ENCODE measurements around the gene SMYD1.
A peak's percentile ranks its signal among the peaks of the same experiment; 100 is the strongest.

The SMYD1 gene

DNA sequence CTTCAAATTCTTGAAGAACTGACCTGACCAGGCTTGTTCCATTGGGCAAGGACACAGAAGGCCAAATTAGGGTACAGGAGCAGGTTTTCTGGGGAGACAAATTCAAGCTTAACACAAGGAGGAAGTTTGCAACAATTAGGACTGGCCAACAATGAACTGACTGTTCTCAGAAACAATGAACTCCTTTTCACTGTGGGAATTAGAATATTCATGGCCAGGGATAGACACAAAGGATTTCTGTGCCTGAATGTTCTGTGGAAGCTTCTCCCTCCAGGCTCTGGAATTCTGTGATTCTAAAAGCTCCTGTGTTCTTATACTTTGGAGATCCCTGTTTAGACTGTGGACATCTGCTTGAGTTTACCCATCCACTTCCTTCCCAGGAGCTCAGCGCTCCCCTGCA is 15.2 kb downstream of the SMYD1 start:
- no peak overlapping the region for H3K4me3 ChIP-seq (ENCODE audit: low read depth, low read length)
- DNase-seq (ENCODE audit: low read depth), result no peak

DNA sequence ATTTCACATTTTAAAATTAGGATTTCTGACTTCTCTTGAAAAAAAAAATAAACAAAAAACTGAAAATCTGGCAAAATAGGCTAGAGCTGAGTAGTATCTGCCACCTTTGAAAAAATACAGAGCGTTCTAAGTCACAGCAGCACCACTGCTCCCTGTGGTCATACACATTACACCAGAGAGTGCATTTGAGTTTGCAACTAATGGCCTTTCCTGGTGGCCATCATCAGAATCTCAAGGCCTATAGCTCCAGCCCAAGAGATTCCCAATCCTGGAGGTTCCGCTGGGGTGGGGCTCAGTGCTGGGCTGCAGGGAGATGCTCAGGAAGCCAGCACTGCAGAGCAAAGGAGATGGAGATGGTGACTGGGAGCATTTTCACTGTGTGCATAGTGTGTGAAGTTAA is 17.5 kb downstream of the SMYD1 start:
- H3K4me3 ChIP-seq (ENCODE audit: low read depth, low read length), result no peak overlapping the region
- DNase-seq (ENCODE audit: low read depth), result no peak

DNA sequence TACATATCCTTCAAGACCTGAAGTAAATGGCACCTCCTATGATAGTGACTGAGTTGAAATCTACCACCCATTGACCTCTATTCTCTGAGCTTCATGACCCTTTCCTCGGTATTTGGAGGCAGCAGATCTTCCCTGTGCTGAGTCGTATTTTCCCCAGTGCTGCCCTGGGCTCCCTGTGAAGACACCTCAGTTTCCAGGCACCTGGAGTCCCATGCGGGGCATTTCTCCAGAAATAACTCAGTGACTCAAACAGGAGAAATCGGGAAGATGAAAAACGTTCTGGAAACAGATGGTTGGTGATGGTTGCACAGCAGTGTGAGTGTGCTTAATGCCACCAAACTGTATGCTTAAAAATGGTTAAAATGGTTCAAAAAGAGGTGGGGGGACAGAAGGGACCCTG is 18.0 kb downstream of the SMYD1 start:
- H3K4me3 ChIP-seq (ENCODE audit: low read depth, low read length), result no peak overlapping the region
- DNase-seq (ENCODE audit: low read depth), result no peak

DNA sequence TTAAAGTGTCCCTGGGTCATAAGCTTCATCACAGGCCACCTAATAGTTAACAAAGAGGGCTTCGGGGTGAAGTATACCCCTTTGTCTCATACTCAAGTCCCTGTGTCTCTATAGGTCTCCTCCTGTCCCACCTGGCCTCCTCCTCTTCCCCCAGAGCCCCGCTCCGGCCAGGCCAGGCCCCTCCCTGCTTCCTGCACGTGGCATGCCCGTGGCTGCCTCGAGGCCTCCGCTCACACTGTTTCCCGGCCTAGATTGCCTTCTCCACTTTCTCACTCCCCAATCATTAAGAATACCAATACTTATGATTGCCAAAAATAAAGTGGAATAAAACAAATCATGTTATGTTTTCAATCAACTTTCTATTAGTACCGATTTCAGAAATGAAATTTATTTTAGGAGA is 18.8 kb downstream of the SMYD1 start:
- H3K4me3 ChIP-seq (ENCODE audit: low read depth, low read length), result no peak overlapping the region

DNA sequence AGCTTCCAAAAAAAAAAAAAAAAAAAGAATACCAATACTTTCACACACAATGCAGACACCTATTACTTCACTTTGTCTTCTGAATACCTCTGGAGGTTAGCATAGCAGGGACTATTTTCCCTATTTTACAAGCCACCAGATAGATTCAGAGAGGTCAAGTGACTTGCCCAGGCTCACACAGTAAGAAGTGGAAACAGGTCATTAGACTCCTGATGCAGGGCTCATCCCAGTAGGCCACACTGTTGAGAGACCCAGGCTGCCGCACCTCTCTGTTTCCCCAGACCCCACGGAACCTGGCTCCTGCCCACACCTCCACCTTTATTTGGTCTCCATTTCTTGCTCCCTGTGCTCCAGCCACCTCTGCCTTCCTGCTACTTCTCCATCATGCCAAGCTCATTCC is 19.4 kb downstream of the SMYD1 start:
- DNase-seq (ENCODE audit: low read depth), result no peak
- no peak overlapping the region for H3K4me3 ChIP-seq (ENCODE audit: low read depth, low read length)

More for the DNA sequence above, 18.8 kb downstream of the SMYD1 start:
- DNase-seq (ENCODE audit: low read depth), result no peak

DNA sequence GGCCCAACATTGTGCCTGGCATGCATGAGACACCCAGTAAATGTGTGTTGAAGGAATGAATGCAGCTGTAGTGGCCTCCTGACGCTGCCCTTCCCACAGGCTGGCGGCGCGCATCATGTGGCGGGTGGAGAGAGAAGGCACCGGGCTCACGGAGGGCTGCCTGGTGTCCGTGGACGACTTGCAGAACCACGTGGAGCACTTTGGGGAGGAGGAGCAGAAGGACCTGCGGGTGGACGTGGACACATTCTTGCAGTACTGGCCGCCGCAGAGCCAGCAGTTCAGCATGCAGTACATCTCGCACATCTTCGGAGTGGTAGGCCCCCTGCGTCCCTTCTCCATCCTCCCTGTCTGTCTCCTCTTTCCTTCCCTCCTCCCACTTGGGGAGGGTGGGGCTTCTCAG is 20.1 kb downstream of the SMYD1 start:
- DNase-seq (ENCODE audit: low read depth), result no peak
- no peak overlapping the region for H3K4me3 ChIP-seq (ENCODE audit: low read depth, low read length)

DNA sequence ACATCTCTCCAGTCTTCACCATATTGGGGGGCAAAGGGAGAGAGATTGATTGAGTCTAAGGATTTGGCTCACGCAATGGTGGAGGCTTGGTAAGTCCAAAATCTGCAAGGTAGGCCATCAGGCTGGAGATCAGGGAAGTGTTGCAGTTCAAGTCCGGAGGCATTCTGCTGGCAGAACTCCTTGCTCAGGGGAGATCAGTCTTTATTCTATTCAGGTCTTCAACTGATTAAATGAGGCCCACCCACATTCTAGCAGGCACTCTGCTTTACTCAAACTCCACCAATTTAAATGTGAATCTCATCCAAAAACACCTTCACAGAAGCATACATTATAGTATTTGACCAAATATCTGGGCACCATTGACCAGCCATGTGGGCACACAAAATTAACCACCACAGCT is 21.4 kb downstream of the SMYD1 start:
- no peak for DNase-seq (ENCODE audit: low read depth)
- no peak overlapping the region for H3K4me3 ChIP-seq (ENCODE audit: low read depth, low read length)

DNA sequence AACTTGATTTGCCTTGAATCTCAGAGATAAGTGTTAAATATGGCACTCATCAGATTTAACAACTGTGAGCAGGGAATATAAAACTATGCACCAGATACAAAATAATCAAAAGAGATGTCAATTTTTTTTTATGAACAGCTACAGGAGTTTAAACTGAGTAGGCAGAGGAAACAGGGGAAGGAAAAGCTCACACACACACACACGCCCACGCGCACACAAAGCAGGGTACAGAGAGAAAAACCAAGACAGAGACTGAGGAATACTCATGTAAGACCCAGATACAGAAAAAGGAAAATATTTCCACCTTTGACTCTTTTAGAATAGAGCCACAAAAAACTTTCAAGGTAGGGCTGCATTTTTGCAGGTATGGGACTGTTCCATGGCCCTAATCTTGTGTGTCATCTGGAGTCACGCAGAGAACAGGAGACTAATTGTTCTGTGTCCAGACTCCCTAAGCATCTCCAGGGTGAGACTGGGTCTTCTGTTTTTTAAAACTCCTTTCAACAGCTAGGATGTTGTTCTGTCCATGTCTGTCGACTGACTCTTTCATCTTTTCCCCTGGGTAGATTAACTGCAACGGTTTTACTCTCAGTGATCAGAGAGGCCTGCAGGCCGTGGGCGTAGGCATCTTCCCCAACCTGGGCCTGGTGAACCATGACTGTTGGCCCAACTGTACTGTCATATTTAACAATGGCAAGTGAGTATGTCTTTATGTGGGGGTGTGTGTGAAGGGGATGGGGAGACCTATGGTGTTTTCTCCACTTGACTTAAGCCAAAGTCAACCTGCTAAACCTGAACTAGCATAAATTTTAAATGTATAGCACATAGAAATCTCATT is 23.0 kb downstream of the SMYD1 start:
- no peak overlapping the region for H3K4me3 ChIP-seq (ENCODE audit: low read depth, low read length)
- no peak for DNase-seq (ENCODE audit: low read depth)

DNA sequence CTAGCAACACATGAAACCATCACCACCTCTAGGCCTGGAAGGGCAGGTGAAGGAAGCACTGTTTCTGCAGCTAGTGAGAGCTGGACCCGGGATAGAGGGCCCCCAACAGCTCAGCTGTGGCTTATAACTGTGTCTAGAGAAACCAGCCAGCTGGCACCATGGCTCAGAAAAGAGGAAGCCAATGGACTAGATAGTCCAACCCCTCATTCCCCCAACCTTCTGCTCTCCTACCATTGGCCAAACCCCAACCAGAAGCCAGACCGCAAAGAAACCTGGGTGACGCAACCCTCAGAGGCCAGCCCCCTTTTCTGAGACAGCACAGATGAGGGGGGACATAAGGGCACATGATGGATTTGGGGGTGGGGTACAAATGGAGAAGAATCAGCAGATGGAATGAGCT is 24.3 kb downstream of the SMYD1 start:
- no peak for DNase-seq (ENCODE audit: low read depth)

DNA sequence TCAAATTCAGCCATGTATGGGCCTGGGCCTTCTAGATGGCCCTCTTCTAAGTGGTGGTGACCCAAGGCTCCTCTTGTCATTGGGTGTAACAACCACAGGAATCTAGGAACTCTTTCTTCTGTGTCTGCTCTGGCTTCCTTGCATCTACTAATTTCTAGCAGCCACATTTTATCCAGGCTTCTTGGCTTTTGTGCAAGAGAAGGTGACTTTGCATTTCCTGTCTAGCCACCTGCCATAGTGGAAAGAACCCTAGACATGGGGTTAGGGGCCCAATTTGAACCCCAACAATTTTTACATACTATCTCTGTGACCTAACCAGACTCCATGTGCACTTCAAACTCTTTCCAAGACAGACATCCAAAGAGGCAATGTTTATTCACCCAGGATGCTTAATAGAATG is 25.1 kb downstream of the SMYD1 start:
- H3K4me3 ChIP-seq (ENCODE audit: low read depth, low read length), result no peak overlapping the region
- DNase-seq (ENCODE audit: low read depth), result no peak

More for the DNA sequence above, 24.3 kb downstream of the SMYD1 start:
- no peak overlapping the region for H3K4me3 ChIP-seq (ENCODE audit: low read depth, low read length)

DNA sequence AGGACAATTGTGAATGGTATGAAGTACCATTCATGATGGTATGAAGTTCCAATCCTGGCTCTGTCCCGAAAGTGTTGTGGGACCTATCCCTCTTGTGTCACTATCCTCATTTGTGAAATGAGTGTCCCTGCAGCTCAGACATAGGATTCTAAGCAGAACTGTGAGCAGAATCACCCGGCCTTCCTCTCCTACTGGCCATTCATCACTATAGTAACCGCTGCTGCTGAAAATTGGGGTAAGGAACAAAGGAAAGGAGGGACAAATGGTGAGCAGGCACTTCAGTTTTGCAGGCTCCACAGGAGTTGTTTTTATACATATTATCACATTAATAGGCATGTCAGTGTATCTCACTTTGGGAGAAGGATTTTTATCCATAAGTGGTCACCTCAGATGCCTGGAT is 27.4 kb downstream of the SMYD1 start:
- no peak for DNase-seq (ENCODE audit: low read depth)

DNA sequence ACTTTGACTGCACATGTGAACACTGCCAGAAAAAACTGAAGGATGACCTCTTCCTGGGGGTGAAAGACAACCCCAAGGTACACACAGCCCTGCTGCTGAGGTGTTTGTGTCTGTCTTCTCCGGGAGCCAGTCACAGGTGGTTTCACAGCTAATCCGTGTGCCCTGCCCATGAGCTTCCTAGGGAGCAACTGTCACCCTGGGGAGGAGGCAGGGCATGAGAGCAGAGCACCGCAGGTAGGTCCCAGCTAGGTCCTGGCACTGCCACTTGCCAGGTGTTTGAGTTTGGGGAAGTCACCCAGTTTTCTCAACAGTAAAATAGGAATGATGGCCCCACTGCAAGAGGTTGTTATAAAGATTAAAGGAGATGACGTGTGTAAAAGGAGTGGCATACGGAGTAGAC is 29.1 kb downstream of the SMYD1 start:
- no peak for DNase-seq (ENCODE audit: low read depth)
- no peak overlapping the region for H3K4me3 ChIP-seq (ENCODE audit: low read depth, low read length)

More for the DNA sequence above, 27.4 kb downstream of the SMYD1 start:
- H3K4me3 ChIP-seq (ENCODE audit: low read depth, low read length), result no peak overlapping the region

DNA sequence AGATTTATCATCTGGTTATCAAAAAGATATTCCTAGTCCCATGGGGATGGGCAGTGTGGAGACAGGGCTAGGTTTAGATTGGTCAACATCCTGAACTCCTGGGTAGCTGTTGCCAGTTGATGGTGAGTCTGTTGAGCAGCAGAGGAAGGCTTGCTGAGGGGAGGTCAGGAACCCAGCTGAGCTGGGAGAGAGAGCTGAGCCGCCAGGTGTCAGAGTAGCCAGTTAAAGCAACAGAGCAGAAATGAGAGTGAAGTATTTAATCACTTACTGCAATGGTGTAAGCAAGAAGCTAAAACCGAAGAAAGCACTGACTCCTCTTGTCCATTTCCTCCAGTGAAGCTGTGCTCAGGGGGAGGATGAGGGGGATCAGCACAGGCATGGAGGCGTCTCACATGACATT is 29.6 kb downstream of the SMYD1 start:
- DNase-seq (ENCODE audit: low read depth), result no peak
- H3K4me3 ChIP-seq (ENCODE audit: low read depth, low read length), result no peak overlapping the region

DNA sequence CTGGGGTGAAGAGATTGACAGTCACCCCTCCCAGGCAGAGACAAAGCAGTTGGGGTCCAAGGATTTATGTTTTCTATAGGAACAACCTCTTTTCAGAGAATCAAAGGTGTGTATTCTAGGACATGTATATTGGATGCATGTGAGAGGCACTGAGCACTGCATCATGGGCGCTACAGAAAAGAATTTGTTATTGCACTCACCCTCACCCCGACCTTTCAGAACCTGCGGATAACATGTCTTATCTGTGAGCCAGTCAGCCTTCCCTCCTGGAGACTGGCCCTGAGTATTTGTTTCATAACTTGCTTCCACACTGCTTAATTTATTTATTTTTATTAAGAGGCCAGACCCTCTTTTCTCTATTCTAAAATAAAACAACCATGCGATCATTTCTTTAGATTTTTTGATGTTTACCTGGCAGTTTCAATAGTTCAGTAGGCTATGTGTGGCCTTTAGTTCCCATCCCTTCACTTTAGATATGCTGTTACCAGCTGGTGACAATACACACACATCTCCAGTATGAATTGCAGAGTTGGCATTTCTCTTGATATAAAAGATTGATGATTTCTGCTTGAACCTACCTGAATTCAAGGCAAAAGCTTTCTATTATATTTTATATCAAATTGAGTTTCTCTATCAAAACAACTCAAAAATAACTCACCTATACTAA is 30.4 kb downstream of the SMYD1 start:
- DNase-seq (ENCODE audit: low read depth), result no peak
- no peak overlapping the region for H3K4me3 ChIP-seq (ENCODE audit: low read depth, low read length)

DNA sequence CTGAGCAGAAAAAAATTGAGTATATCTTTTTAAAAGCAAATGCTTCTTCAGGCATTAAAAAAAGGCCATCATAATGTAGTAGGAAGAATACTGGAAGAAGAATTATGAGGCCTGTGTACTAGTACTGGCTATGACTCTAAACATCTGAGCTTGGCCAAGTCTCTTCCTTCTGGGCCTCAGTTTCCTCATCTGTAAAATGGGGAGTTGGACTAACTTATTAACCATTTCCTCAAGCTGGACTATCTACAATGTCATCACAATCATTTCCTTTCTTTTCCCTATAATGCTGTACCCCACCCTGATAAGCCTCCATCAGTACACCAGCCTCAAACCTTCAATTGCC is 30.9 kb downstream of the SMYD1 start:
- DNase-seq (ENCODE audit: low read depth), result no peak

DNA sequence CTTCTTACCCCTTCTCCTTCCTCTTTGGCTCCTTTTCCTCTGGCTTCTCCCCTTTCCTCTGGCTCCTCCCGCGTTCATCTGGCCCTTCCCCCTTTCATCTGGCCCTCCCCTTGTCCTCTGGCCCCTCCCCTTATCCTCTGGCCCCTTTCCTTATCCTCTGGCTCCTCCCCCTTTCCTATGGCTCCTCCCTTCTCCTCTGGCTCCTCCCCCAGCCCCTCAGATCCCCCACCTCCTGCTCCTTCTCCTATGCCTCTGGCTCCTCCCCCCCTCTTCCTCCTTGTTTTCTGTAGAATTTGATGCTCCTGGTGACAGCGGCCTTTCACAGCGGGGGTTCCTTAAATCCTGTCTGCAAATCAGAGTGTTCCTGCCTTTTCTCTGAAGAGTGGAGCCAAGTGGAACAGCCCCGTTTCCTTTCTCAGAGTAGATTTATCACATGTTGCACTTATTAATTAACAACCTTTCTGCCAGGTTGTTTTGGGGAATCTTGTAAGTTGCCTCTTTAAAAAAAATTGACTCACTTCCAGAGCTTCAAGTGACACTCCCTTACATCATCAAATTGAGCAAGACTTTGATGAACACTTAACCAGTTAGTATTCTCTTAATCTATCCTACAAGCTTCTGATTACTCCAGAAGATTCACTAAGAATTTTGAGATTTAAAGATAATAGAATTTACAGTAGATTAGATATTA is 32.3 kb downstream of the SMYD1 start:
- H3K4me3 ChIP-seq (ENCODE audit: low read depth, low read length), result no peak overlapping the region
- peak; percentile 4 for DNase-seq (ENCODE audit: low read depth)

More for the DNA sequence above, 30.9 kb downstream of the SMYD1 start:
- no peak overlapping the region for H3K4me3 ChIP-seq (ENCODE audit: low read depth, low read length)

DNA sequence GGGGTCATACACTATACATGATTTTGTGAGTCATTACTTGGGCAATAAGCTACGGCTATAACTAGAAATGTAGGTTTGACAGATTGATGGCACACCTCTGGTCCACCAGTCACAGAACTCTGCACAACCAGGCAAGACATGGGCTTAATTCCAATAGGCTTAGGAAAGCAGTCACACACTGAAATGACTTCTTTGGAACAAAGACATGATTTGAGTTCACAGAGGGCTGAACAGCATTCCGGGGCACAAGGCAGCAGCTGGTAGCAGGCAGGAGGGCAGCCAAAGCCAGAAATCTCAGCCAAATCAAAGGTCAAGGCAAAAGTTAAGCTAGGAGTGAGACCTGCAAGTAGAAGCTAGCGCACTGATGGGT is 32.8 kb downstream of the SMYD1 start:
- peak; percentile 1 for DNase-seq (ENCODE audit: low read depth)
- H3K4me3 ChIP-seq (ENCODE audit: low read depth, low read length), result no peak overlapping the region

DNA sequence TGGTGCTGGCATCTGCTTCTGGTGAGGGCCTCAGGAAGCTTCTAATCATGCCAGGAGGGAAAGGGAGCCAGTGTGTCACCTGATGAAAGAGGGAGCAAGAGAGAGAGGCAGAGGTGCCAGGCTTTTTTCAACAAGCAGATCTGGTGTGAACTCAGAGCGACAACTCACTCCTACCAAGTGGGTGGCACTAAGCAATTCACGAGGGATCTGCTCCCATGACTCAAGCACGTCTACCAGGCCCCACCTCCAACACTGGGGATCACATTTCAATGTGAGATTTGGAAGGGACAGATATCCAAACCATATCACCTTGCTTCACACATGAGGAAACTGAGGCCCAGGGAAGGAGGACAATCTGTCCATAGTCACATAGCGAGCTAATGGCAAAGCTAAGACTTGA is 41.2 kb downstream of the SMYD1 start:
- H3K4me3 ChIP-seq (ENCODE audit: low read depth, low read length), result no peak overlapping the region
- no peak for DNase-seq (ENCODE audit: low read depth)

DNA sequence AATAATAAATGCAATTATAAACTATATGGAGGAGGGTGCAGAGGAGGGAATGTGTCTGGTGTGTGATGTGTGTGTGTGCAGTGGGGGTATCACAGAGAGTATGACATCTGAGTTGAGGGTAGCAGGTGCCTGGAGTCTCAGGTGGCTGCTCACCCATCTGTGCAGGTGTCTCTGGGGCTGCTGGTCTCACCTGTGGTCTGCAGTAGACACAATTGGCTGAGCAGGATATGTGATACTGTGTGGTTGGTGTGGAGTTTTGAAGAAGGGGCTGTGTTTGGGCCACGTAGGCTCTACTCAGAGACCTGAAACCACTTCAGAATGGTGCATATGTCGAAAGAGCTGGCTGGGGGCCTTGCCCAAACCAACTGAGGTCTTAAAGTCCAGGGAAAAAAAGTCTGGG is 43.2 kb downstream of the SMYD1 start:
- no peak for DNase-seq (ENCODE audit: low read depth)
- no peak overlapping the region for H3K4me3 ChIP-seq (ENCODE audit: low read depth, low read length)

DNA sequence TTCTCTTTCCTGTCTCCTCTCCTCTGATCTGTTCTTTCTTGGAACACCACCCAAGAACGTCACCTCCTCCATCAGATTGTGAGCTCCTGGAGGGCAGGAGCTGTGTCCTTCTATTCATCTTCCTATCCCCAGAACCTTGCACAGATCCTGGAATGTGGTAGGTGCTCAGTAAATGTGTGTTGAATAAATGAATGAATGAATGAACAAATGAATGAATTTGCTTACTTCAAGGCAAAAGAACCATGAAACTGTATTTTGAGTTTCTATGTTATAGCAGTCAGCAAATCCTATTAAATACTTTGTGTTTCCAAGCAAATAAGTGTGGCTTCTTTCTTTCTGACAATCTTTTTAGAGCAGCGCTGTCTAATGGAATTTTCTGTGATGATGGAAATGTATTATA is 45.4 kb downstream of the SMYD1 start:
- no peak for DNase-seq (ENCODE audit: low read depth)
- H3K4me3 ChIP-seq (ENCODE audit: low read depth, low read length), result no peak overlapping the region

DNA sequence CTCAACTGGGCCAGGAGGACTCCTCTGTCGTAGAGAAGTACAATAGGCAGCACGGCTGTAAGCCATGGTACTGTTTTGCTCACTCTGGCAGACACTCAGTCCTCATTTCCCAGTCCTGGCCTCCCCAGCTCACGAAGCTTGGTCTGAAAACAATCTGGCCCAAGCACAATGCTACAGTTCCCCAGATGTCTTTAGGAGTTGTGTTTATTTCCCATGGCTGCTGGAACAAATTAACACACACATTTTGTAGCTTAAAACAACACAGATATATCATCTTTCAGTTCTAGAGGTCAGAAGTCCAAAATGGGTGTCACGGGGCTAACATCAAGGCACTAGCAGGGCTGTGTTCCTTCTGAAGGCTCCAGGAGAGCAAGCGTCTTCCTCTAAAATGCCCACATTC is 47.3 kb downstream of the SMYD1 start:
- DNase-seq (ENCODE audit: low read depth), result no peak
- H3K4me3 ChIP-seq (ENCODE audit: low read depth, low read length), result no peak overlapping the region
